Panc1 (cell line): ENCODE results near the gene PLEKHG2. TPM values are rescaled to one million over a fixed set of nuclear protein-coding genes. Genes with fewer than 3 reads are reported as not detected.

Experiments
- ATAC-seq: fragments of 200-7000 bp; cut with Tn5 transposase; 2 replicates; pipeline ENCODE4 v1.9.1; 2020; ENCODE audit warnings: mild to moderate bottlenecking, moderate library complexity
- BruUV-seq: library from RNA; stranded (reverse); fragments of 400-500 nt; replicated peaks from 2 replicates; lab custom pipeline; 2021; lab: Mats Ljungman, UMichigan
- CTCF ChIA-PET: fragments of 300-600 bp; sonication (Branson Sonifier 250); formaldehyde crosslinking; loops from one replicate; lab custom pipeline; 2022; ENCODE audit warnings: antibody characterized with exemption; lab: Charles Lee
- POLR2A ChIA-PET: fragments of 300-600 bp; sonication (Branson Sonifier 250); formaldehyde crosslinking; loops from one replicate; lab custom pipeline; 2022; ENCODE audit warnings: antibody characterized with exemption; lab: Charles Lee
- DNase-seq: peaks from one replicate; pipeline ENCODE4 v3.0.0-alpha.2; 2010; ENCODE audit warnings: low read depth, low spot score
- H3K27ac ChIP-seq: 2 replicates; pipeline ENCODE4 v1.5.1; 2011; ENCODE audit warnings: mild to moderate bottlenecking, low read length, inconsistent platforms
- H3K27me3 ChIP-seq: fragments of 200-500 bp; sonication (Bioruptor generic); 2 replicates; pipeline ENCODE4 v1.6.0; 2014; ENCODE audit warnings: low read length, inconsistent platforms; ENCODE audit not compliant: control insufficient read depth, insufficient read depth
- H3K36me3 ChIP-seq: fragments of 200-500 bp; sonication (Bioruptor generic); 2 replicates; pipeline ENCODE4 v1.5.1; 2014; ENCODE audit warnings: inconsistent platforms, mild to moderate bottlenecking, low read length, moderate library complexity; ENCODE audit not compliant: control insufficient read depth, insufficient read depth
- H3K4me1 ChIP-seq: 2 replicates; pipeline ENCODE4 v1.5.1; 2011; ENCODE audit warnings: inconsistent platforms, mild to moderate bottlenecking, low read length, moderate library complexity; ENCODE audit not compliant: control insufficient read depth, insufficient read depth
- H3K4me3 ChIP-seq, 2 experiments: 2 replicates each; pipeline ENCODE4 v1.5.1; 2011 to 2012; ENCODE audit warnings: low read depth in 2 of 2, low read length in 2 of 2, mild to moderate bottlenecking in 2 of 2, inconsistent platforms in 1 of 2, moderate library complexity in 1 of 2
- H3K9me3 ChIP-seq: fragments of 200-500 bp; sonication (Bioruptor generic); 2 replicates; pipeline ENCODE4 v1.5.1; 2014; ENCODE audit warnings: low read depth, mild to moderate bottlenecking, inconsistent platforms, low read length, moderate library complexity; ENCODE audit not compliant: control insufficient read depth, insufficient read depth
- CTCF ChIP-seq: fragments of 450-650 bp; IDR thresholded peaks from 2 replicates; pipeline ENCODE4 v1.5.1; 2017; ENCODE audit warnings: mild to moderate bottlenecking
- POLR2AphosphoS5 ChIP-seq: IDR thresholded peaks from 2 replicates; pipeline ENCODE4 v1.6.1; 2012; ENCODE audit warnings: mild to moderate bottlenecking, low read depth, low read length, moderate library complexity
- REST ChIP-seq, 2 experiments: IDR thresholded peaks; 2 replicates each; pipeline ENCODE4 v1.6.1; 2011 to 2012; ENCODE audit warnings: low read depth in 2 of 2, control low read depth in 1 of 2, low read length in 1 of 2, mild to moderate bottlenecking in 1 of 2, moderate library complexity in 1 of 2; ENCODE audit not compliant: insufficient read depth in 1 of 2
- SIN3A ChIP-seq: IDR thresholded peaks from 2 replicates; pipeline ENCODE4 v1.6.1; 2012; ENCODE audit warnings: low read depth, mild to moderate bottlenecking, low read length, moderate library complexity, borderline replicate concordance; ENCODE audit not compliant: insufficient read depth
- TCF7L2 ChIP-seq: IDR thresholded peaks from 2 replicates; pipeline ENCODE4 v1.6.1; 2011; ENCODE audit warnings: mild to moderate bottlenecking, low read depth, low read length, inconsistent platforms
- in situ Hi-C: cut with HindIII; loops from 2 replicates; pipeline ENCODE4 v1.10.0; 2016; ENCODE audit warnings: low sequenced_read_pairs, low pct_unique_long_range_greater_than_20kb
- intact Hi-C: fragments of 100-400 bp; cut with micrococcal nuclease; formaldehyde crosslinking; loops from one replicate; pipeline ENCODE4 v1.10.0; 2022; ENCODE audit not compliant: unreplicated experiment
- total RNA-seq: library from RNA; stranded (reverse); gene quantifications from one replicate; pipeline ENCODE4 v1.2.1, GENCODE V29; 2021; ENCODE audit not compliant: unreplicated experiment

The PLEKHG2 gene
- total RNA-seq, 1 experiment from 2014 or later = 1,988 TPM

GRCh38 chr19:39465956-39466747 is 53.7 kb downstream of the PLEKHG2 start:
- Histone ChIP-seq H3K4me3 (no peak overlapping the region), H3K36me3 (peaks cover 78% of the 10 kb centered on the region), H3K27ac (no peak overlapping the region), H3K27me3 (no peaks in the 10 kb centered on the region), H3K4me1 (no peaks in the 10 kb centered on the region), H3K9me3 (no peaks in the 10 kb centered on the region)
- TF ChIP-seq REST (IDR thresholded peaks at IDR 0.05; ENCODE audit: insufficient read depth in 1 of 2, low read depth in 2 of 2, low read length in 1 of 2) (no peak), POLR2AphosphoS5 (no peak), CTCF (no peak), SIN3A (no peak), TCF7L2 (no peak)
- in situ Hi-C loops (no loop called here), intact Hi-C loops (no loop called here)
- ChIA-PET POLR2A (interaction anchor here (0.6 to 2.1 kb wide), 2 partner anchors 30 to 72 kb away, joined by 3 to 8 read pairs; partner anchors contain the start of gene RPS16), CTCF (interaction anchor here (0.6 to 4.7 kb wide), 5 partner anchors 9 to 36 kb away, joined by 3 to 57 read pairs (median 5); no protein-coding TSS in a partner anchor)
- DNase-seq (no peak), ATAC-seq (no peak)
- no TSS peak for BruUV-seq

GRCh38 chr19:39467941-39468340 is 55.5 kb downstream of the PLEKHG2 start:
- intact Hi-C loops = no loop called here
- no peaks in the 10 kb centered on the region for H3K4me1 ChIP-seq
- no peaks in the 10 kb centered on the region for H3K27me3 ChIP-seq
- ChIA-PET CTCF (interaction anchor here (0.6 to 2.1 kb wide), 3 partner anchors 27 to 35 kb away, joined by 3 to 11 read pairs (median 7); no protein-coding TSS in a partner anchor), POLR2A (interaction anchor here (0.6 to 2.7 kb wide), 4 partner anchors 16 to 60 kb away, joined by 3 to 19 read pairs (median 6); partner anchors contain the start of gene RPS16)
- TF ChIP-seq POLR2AphosphoS5 = no peak
- no peak for TF ChIP-seq SIN3A
- no peak for TF ChIP-seq TCF7L2
- TF ChIP-seq CTCF = no peak
- TF ChIP-seq REST (IDR thresholded peaks at IDR 0.05; ENCODE audit: insufficient read depth in 1 of 2, low read depth in 2 of 2, low read length in 1 of 2) = no peak
- H3K36me3 ChIP-seq = peaks cover 94% of the 10 kb centered on the region
- no peak overlapping the region for H3K4me3 ChIP-seq
- no peak overlapping the region for H3K27ac ChIP-seq
- no peak for DNase-seq
- no peaks in the 10 kb centered on the region for H3K9me3 ChIP-seq
- in situ Hi-C loops = no loop called here
- no TSS peak for BruUV-seq
- no peak for ATAC-seq
